ENCODE data around the gene MRGPRX2. TPM values are rescaled to one million over a fixed set of nuclear protein-coding genes. Genes with fewer than 3 reads are reported as not detected.

Gene MRGPRX2
- total RNA-seq, 1 experiment from 2014 or later, result not detected

Other genes with a start within 250 kb of the MRGPRX2 start
- not detected in 2 replicates for gene MRGPRX1, start 121.3 kb downstream of the MRGPRX2 start, total RNA-seq (2014; rRNA removed; shearing (Covaris generic))
- gene ZDHHC13, start 56.5 kb upstream of the MRGPRX2 start, total RNA-seq (2014; rRNA removed; shearing (Covaris generic)), result 20.2 and 23.7 TPM in 2 replicates
- not detected in 2 replicates for gene CSRP3, start 141.3 kb upstream of the MRGPRX2 start, total RNA-seq (2014; rRNA removed; shearing (Covaris generic))
- 5.2 and 7.7 TPM in 2 replicates for gene E2F8, start 180.2 kb upstream of the MRGPRX2 start, total RNA-seq (2014; rRNA removed; shearing (Covaris generic))